Lower leg skin (tissue), 3 donors: Measurements from ENCODE around the gene CFAP53.

Experiments used
- CTCF ChIP-seq, 3 donors: fragments of 450-650 bp; IDR thresholded peaks; one replicate each; pipeline ENCODE4 v1.5.1; 2016; ENCODE audit warnings: antibody characterized with exemption in 3 of 3, mild to moderate bottlenecking in 3 of 3, moderate library complexity in 2 of 3
- POLR2A ChIP-seq, 2 donors: fragments of 450-650 bp; IDR thresholded peaks; one replicate each; pipeline ENCODE4 v1.6.1; 2016 to 2017; ENCODE audit warnings: antibody characterized with exemption in 2 of 2, mild to moderate bottlenecking in 1 of 2, moderate library complexity in 1 of 2

DNA sequence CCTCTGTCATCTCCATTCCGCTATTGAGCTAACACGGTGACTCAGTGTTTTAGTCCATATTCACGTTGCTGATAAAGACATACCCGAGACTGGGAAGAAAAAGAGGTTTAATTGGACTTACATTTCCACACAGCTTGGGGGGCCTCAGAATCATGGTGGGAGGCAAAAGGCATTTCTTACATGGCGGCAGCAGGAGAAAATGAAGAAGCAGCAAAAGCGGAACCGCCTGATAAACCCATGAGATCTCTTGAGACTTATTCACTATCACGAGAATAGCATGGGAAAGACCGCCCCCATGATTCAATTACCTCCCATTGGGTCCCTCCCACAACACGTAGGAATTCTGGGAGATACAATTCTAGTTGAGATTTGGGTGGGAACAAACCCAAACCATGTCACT lies 43.8 kb upstream of the CFAP53 start:
- TF ChIP-seq CTCF (IDR thresholded peaks at IDR 0.05) (no peak), POLR2A (IDR thresholded peaks at IDR 0.05) (no peak)
